D721Med (cell line): Measurements from ENCODE around the gene ARHGAP5.

Experiments
- DNase-seq: peaks from one replicate; pipeline ENCODE4 v3.0.0; 2011; ENCODE audit warnings: low spot score; ENCODE audit not compliant: insufficient read length
- FAIRE-seq: peaks from 2 replicates; lab custom pipeline; 2011; peaks lifted over from hg19 to GRCh38; lab: Jason Lieb, UNC
- CTCF ChIP-seq: IDR thresholded peaks from 2 replicates; pipeline ENCODE4 v1.5.1; 2012; ENCODE audit warnings: mild to moderate bottlenecking, control low read depth; ENCODE audit not compliant: insufficient read depth; ENCODE audit errors: missing control alignments

ARHGAP5 gene

DNA sequence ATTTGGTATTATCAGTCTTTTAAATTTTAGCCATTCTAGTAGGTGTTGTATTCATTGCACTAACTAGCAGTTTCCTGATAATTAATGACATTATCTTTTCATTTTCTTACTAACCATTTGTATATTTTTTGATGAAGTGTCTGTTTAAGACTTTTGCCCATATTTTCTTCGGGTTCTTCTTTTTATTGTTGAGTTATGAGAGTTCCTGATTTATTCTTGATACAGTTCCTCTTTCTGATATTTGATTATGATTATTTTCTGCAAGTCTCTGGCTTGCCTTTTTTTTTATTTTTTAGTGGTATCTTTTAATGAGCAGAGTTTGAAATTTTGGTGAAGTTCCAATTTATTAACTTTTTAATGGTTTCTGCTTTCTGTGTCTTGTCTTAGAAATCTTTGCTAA is 118.5 kb downstream of the ARHGAP5 start:
- DNase-seq (no peak), FAIRE-seq (no peak)
- TF ChIP-seq CTCF: no peak

- FAIRE-seq (no peak), DNase-seq (no peak)
- no peak for TF ChIP-seq CTCF
Measured at GRCh38 chr14:32197919-32198318, 120.8 kb downstream of the ARHGAP5 start.

DNA sequence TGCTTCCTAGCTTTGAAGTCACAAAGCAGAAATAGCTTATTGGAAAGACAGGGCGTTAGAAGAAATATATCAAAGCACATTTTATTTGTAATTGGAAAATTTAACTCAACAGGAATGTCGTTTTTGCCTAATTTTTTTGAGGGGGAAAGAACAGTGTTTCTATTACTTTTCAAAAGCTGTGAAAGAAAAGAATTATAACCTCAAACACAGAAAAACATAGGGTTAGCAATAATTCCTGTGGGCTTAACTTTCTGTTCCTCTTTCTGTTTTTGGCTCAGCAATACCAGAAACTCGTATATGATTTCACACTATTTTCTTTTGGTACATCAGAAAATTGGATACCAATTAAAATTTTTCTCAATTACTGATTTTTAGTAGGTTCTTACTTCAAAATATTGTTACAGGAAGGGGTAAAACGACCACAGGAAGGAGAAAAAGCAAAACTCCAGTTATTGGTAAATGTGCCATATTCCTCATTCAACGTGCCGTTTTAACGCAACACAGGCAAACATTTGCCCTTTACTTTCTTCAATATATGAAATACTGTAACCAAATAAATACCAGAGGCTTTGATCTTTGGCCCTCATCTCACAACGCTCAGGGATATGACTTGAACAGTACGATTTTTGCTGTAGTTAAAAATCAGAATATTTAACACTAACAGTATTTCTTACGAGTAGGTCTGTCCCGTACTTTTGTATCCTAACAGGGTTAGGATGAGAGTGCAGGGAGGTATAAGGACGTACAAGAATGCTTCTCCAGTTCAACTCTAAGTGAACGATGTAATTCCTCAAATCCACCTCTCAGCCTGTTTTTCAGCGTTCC is 123.5 kb downstream of the ARHGAP5 start:
- DNase-seq (no peak), FAIRE-seq (no peak)
- no peak for TF ChIP-seq CTCF

DNA sequence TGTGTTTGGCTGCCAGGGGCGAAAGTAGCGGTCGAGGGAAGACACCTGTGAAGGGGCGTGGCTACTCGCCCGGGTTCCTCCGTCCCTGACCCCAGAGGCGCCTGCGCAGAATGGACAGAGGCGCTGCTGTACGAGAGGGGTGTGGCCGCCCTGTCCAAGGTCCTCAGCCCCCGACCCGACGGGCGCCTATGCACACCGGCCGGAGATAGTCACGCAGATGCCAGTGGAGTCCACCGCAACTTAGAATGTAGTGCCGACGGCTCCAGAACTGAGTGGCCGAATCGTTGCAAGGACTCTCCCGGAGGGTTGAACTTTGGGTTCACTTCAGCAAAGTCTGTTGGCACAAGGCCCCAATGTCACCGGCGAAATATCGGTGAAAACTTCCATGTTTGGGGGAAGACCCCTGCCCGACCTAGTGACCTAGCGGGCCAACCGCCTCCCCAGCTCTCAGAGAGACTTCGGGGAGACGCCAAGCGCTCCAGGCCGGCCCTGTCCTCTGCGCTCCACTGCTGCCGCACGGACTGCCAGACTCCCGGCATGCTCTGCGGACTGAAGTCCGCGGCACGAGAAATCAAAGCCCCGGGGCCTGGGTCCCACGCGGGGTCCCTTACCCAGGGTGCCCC is 124.2 kb downstream of the ARHGAP5 start:
- DNase-seq (no peak), FAIRE-seq (no peak)
- TF ChIP-seq CTCF: no peak

- TF ChIP-seq CTCF: no peak
- FAIRE-seq: no peak
- DNase-seq: no peak
Measured at GRCh38 chr14:32201816-32202490, 124.8 kb downstream of the ARHGAP5 start, which contains the start of gene RNU6-7. Gene RNU6-7 (plus strand): TSS chr14:32202045.

DNA sequence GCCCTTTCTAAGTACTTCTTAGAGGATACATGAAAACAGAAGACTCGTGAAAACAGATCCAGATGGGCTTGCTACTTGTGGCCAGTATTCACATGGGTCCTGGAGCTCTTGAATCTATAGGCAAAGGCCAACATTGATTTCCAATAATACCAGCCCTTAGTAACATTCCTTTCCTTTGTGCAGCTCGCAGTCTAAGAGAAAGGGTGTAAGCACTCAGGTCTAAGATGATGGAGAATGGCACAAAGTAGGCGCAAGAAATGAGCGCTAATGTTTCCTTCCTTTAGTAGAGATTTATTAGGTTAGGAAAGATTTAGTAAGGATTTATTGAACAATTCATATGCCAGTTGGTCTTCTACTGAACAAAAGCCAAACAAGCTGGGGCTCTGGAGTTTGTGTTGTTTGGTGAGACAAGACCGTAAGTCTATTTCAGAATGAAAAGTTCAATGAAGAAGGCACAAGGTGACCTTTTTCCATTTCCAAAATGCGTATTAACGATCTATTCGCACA is 125.4 kb downstream of the ARHGAP5 start:
- FAIRE-seq (no peak), DNase-seq (no peak)
- TF ChIP-seq CTCF: no peak
